PC-9 (cell line): Measurements from ENCODE around the gene LGALS8.

Source experiments
- CTCF ChIP-seq: fragments of 200-600 bp; sonication (generic); conservative IDR thresholded peaks from 2 replicates; pipeline ENCODE4 v1.6.1; 2017; ENCODE audit warnings: mixed run types, antibody characterized with exemption, mild to moderate bottlenecking, moderate library complexity
- EZH2 ChIP-seq: fragments of 200-600 bp; sonication (generic); IDR thresholded peaks from 2 replicates; pipeline ENCODE4 v1.8.0; 2017; ENCODE audit warnings: antibody characterized with exemption, low read depth

DNA sequence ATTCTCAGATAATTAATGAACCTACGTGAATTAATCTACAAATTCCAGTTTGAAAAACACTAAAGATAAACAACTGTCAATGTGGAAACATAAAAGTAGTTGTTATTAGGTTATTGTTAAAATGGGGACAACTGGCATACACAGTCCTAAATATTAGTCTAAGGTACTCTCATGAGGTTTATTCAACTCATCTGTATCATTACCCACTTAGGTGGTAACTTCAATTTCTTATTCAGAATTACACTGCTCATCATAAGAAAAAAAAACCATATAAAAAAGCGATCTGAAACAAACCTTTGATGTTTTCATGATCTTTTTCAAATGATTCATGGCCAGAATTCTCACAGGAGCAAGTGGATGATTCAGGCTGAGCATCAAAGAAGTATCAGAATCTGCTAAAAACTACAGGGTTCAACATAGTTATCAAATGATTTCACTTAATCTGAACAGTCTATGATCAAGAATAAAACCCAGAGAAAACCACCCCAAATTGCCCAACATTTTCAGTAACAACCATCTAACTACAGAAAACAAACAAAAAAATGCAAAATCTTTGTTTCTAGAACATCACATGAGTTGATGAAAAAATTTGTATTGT, 66.9 kb downstream of the LGALS8 start:
- TF ChIP-seq EZH2 (no peak), CTCF (no peak)
